Measurements from ENCODE around the gene RHBDF2.

DNA sequence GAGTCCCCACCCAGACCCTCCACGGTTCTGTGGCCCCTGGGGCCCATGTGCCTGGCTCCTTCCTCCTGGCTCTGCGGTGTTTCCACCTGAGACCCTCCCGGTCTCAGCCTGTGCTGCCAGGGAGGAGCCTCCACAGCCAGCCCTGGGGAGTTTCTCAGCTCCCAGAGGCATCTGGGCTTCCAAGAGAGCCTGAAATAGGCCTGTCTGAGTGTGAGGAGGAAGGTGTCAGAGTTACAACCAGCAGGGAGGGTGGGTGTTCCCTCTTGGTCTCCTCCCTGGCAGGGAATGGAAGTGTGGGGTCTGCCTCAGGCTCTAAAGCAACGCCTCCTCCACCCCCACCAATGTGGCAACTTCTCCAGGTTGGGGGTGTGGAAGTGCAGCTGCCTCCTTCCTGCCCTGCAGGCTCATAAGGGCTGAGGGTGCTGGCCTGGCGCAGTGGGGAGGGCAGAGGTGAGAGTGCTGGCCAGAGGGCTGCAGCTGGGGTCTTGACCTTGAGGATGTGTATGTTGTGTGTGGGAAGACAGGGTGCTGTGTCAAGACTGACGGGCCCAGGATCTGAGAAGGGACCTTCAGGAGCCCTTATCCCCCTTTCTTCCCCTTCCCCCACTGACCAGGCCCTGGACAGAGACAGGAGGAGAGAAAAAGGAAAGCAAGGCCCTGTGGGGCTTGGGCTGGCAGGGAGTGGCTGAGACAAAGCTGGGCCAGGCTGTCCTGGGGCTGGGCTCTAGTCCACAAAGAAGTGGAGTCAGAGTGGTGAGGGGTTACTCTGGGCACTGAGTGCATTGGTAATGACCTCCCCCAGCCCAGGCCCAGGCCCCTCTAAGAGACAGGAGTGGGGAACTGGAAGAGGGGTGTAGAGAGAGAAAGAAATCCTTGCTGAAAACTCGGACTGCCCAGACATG lies 33.9 kb upstream of the RHBDF2 start:
- TF ChIP-seq POLR2AphosphoS5 (IDR thresholded peaks at IDR 0.05) (no peak), POLR2A (IDR thresholded peaks at IDR 0.05) (no peak)
- TF ChIP-seq, protein P1, sequence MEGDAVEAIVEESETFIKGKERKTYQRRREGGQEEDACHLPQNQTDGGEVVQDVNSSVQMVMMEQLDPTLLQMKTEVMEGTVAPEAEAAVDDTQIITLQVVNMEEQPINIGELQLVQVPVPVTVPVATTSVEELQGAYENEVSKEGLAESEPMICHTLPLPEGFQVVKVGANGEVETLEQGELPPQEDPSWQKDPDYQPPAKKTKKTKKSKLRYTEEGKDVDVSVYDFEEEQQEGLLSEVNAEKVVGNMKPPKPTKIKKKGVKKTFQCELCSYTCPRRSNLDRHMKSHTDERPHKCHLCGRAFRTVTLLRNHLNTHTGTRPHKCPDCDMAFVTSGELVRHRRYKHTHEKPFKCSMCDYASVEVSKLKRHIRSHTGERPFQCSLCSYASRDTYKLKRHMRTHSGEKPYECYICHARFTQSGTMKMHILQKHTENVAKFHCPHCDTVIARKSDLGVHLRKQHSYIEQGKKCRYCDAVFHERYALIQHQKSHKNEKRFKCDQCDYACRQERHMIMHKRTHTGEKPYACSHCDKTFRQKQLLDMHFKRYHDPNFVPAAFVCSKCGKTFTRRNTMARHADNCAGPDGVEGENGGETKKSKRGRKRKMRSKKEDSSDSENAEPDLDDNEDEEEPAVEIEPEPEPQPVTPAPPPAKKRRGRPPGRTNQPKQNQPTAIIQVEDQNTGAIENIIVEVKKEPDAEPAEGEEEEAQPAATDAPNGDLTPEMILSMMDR (IDR thresholded peaks at IDR 0.05), result no peak

All from stomach (tissue), 4 donors.